Adipocyte (in vitro differentiated cells): ENCODE results near the gene RIOX2.

ENCODE experiments used
- DNase-seq: peaks from one replicate; pipeline ENCODE4 v3.0.0-alpha.2; 2015; ENCODE audit warnings: low read depth
- H3K27me3 ChIP-seq: replicated peaks from 2 replicates; pipeline ENCODE4 v1.7.0; 2013; ENCODE audit warnings: mild to moderate bottlenecking, low read length, moderate library complexity; ENCODE audit not compliant: control insufficient read depth, insufficient read depth
- H3K36me3 ChIP-seq: 2 replicates; pipeline ENCODE4 v1.7.0; 2013; ENCODE audit warnings: low read length, mild to moderate bottlenecking, moderate library complexity; ENCODE audit not compliant: control insufficient read depth, insufficient read depth, severe bottlenecking
- H3K4me1 ChIP-seq: 2 replicates; pipeline ENCODE4 v1.7.0; 2013; ENCODE audit warnings: mild to moderate bottlenecking, low read length, moderate library complexity; ENCODE audit not compliant: control insufficient read depth, insufficient read depth
- H3K4me3 ChIP-seq: 2 replicates; pipeline ENCODE4 v1.7.0; 2013; ENCODE audit warnings: mild to moderate bottlenecking, low read length, moderate library complexity
- H3K9ac ChIP-seq: 2 replicates; pipeline ENCODE4 v1.7.0; 2013; ENCODE audit warnings: mild to moderate bottlenecking, low read length, moderate library complexity
- H3K9me3 ChIP-seq: 2 replicates; pipeline ENCODE4 v1.7.0; 2013; ENCODE audit warnings: mild to moderate bottlenecking, low read length, moderate library complexity; ENCODE audit not compliant: control insufficient read depth

The RIOX2 gene

GRCh38 chr3:98003306-98003969, 31.2 kb upstream of the RIOX2 start:
- no peaks in the 10 kb centered on the region for H3K27me3 ChIP-seq
- no peaks in the 10 kb centered on the region for H3K4me1 ChIP-seq
- no peaks in the 10 kb centered on the region for H3K9me3 ChIP-seq
- DNase-seq, result no peak
- H3K9ac ChIP-seq, result no peak overlapping the region
- no peak overlapping the region for H3K4me3 ChIP-seq
- no peaks in the 10 kb centered on the region for H3K36me3 ChIP-seq

DNA sequence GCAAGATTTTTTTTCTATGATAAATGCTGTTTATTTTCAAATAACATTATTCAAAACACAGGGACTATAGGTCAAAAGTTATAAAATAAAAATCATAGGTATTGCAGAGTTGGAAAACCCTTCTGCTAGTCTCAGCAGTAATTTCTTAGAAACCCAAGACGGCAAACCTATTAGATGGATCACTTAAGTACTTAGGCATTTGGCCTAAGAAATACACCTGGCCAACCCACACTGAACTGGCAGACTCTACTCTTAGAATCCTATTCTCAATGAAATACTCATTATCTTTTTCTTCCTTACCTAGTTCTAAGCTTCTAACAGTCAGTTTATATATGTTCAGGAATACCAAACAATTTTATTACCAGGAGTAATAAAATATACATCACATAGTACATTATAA, 30.5 kb upstream of the RIOX2 start:
- Histone ChIP-seq H3K4me3 (no peak overlapping the region), H3K36me3 (no peaks in the 10 kb centered on the region), H3K27me3 (no peaks in the 10 kb centered on the region), H3K9ac (no peak overlapping the region), H3K4me1 (no peaks in the 10 kb centered on the region), H3K9me3 (no peaks in the 10 kb centered on the region)
- no peak for DNase-seq

DNA sequence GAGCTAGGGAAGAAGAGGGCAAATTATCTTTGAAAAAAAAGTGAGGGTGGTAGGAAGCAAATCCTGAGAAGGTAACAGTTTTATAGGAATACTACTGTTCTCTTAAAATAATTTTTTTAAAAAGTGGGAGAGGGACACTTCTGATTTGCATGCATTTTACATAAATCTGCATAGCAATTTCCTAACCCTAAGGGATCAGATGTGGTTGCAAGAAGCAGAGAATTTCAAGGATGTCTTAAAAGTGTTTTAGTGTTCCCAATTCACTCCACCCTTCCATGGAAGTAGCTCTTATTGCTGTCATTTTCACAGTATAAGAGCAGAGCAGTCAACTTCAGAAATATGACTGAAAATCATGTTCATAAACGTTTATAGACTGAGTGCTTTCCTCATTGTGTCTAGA, 27.8 kb upstream of the RIOX2 start:
- DNase-seq, result no peak
- Histone ChIP-seq H3K4me3 (no peak overlapping the region), H3K9ac (no peak overlapping the region), H3K36me3 (no peaks in the 10 kb centered on the region), H3K27me3 (no peaks in the 10 kb centered on the region), H3K9me3 (no peaks in the 10 kb centered on the region), H3K4me1 (no peaks in the 10 kb centered on the region)

DNA sequence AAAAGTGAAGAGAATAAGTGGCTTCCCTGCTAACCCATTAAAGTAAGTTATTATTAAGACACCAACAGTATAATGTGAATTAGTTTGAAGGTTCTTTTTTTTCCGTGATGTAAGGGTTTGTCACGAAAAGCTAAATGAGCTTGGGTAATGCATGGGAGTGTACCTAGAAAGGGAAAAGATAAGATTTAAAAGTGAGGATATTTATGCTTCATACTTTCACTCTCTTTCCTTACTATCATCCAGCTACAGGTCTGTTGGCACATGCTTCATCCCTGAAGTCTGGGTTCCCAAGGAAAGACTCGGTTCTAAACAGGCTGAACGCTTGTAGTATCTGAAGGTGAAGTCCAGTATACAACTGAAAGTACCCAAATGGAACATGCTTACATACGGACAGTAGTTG, 26.9 kb upstream of the RIOX2 start:
- no peaks in the 10 kb centered on the region for H3K9me3 ChIP-seq
- no peaks in the 10 kb centered on the region for H3K4me1 ChIP-seq
- H3K36me3 ChIP-seq, result no peaks in the 10 kb centered on the region
- H3K9ac ChIP-seq, result no peak overlapping the region
- H3K27me3 ChIP-seq, result no peaks in the 10 kb centered on the region
- no peak for DNase-seq
- no peak overlapping the region for H3K4me3 ChIP-seq

- Histone ChIP-seq H3K36me3 (no peaks in the 10 kb centered on the region), H3K4me3 (no peak overlapping the region), H3K4me1 (no peaks in the 10 kb centered on the region), H3K9ac (no peak overlapping the region), H3K9me3 (no peaks in the 10 kb centered on the region), H3K27me3 (peaks cover 9% of the 10 kb centered on the region)
- DNase-seq, result no peak
Measured at GRCh38 chr3:97996988-97997387, 24.8 kb upstream of the RIOX2 start.

- Histone ChIP-seq H3K9ac (no peak overlapping the region), H3K4me1 (no peaks in the 10 kb centered on the region), H3K4me3 (no peak overlapping the region), H3K9me3 (no peaks in the 10 kb centered on the region), H3K27me3 (peaks cover 11% of the 10 kb centered on the region), H3K36me3 (no peaks in the 10 kb centered on the region)
- DNase-seq, result no peak
Measured at GRCh38 chr3:97994328-97994945, 22.2 kb upstream of the RIOX2 start.

- H3K27me3 ChIP-seq, result peaks cover 11% of the 10 kb centered on the region
- no peaks in the 10 kb centered on the region for H3K4me1 ChIP-seq
- no peak overlapping the region for H3K9ac ChIP-seq
- H3K9me3 ChIP-seq, result no peaks in the 10 kb centered on the region
- H3K36me3 ChIP-seq, result no peaks in the 10 kb centered on the region
- DNase-seq, result no peak
- no peak overlapping the region for H3K4me3 ChIP-seq
Measured at GRCh38 chr3:97993526-97993925, 21.3 kb upstream of the RIOX2 start.

- H3K27me3 ChIP-seq, result peaks cover 11% of the 10 kb centered on the region
- no peaks in the 10 kb centered on the region for H3K9me3 ChIP-seq
- no peak for DNase-seq
- no peak overlapping the region for H3K9ac ChIP-seq
- no peak overlapping the region for H3K4me3 ChIP-seq
- H3K4me1 ChIP-seq, result no peaks in the 10 kb centered on the region
- no peaks in the 10 kb centered on the region for H3K36me3 ChIP-seq
Measured at GRCh38 chr3:97992547-97993173, 20.4 kb upstream of the RIOX2 start.

DNA sequence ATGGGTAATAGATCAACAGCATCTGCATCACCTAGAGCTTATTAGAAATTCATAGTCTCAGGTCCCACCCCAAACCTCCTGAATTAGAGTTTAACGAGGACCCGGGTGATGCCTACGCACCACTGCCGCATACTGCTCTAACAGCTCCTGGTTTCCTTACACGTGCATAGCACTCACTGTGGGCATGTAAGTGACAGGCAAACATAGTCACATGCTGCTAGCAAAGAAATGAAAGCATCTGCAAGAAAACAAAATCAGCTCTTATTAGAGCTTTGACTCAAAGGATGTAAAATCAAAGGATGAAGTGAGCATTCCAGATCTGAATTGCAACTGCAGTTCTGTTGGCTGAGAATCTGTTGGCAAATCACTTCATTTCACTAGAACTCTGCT, 19.1 kb upstream of the RIOX2 start:
- Histone ChIP-seq H3K4me3 (no peak overlapping the region), H3K9me3 (no peaks in the 10 kb centered on the region), H3K27me3 (peaks cover 11% of the 10 kb centered on the region), H3K36me3 (no peaks in the 10 kb centered on the region), H3K4me1 (no peaks in the 10 kb centered on the region), H3K9ac (no peak overlapping the region)
- no peak for DNase-seq

- H3K4me3 ChIP-seq, result no peak overlapping the region
- H3K4me1 ChIP-seq, result no peaks in the 10 kb centered on the region
- H3K36me3 ChIP-seq, result no peaks in the 10 kb centered on the region
- no peaks in the 10 kb centered on the region for H3K9me3 ChIP-seq
- peaks cover 11% of the 10 kb centered on the region for H3K27me3 ChIP-seq
- H3K9ac ChIP-seq, result no peak overlapping the region
- DNase-seq, result no peak
Measured at GRCh38 chr3:97990624-97991292, 18.5 kb upstream of the RIOX2 start.

DNA sequence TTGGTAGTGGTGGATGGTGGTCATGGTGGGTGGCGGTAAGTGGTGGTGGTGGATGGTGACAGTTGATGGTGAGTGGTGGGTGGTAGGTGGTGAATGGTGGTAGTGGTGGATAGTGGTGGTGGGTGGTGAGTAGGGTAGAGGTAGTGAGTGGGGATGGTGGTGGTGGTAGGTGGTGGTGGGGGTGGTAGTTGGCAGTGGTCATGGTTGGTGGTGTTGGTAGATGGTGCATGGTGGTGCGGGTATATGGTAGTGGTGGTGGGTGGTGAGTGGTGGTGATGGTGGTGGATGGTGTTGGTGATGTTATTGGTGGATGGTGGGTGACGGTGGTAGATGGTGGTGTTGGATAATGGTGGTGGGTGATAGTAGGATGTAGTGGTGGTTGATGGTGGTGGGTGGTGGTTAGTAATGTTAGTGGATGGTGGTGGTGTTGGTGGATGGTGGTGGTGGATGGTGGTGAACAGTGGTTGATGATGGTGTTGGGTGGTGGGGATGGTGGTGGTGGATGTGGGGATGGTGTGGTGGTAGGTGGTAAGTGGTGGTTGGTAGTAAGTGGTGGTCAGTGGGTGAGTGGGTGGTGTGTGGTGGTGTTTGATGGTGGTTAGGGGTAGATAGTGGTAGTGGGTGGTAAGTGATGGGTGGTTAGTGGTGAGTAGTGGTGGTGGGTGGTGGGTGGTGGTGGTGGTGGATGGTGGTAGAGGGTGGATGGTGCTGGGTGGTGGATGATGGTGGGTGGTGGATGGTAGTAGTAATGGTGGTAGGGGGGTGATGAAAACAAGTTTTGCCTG, 16.7 kb upstream of the RIOX2 start:
- Histone ChIP-seq H3K4me1 (no peaks in the 10 kb centered on the region), H3K27me3 (peaks cover 11% of the 10 kb centered on the region), H3K36me3 (no peaks in the 10 kb centered on the region), H3K4me3 (no peak overlapping the region), H3K9ac (no peak overlapping the region), H3K9me3 (no peaks in the 10 kb centered on the region)
- no peak for DNase-seq
